GM18858 (cell line): ENCODE data around the gene PILRA.
"Not testable (repeated sequence)": the region's sequence is repeated elsewhere in the genome, so short reads cannot be mapped to it uniquely, and the experiment has no call there.

Experiments
- ATAC-seq: cut with Tn5 transposase; IDR thresholded peaks from one replicate; pipeline ENCODE4 v1.9.1; 2021; ENCODE audit not compliant: unreplicated experiment

PILRA gene

DNA sequence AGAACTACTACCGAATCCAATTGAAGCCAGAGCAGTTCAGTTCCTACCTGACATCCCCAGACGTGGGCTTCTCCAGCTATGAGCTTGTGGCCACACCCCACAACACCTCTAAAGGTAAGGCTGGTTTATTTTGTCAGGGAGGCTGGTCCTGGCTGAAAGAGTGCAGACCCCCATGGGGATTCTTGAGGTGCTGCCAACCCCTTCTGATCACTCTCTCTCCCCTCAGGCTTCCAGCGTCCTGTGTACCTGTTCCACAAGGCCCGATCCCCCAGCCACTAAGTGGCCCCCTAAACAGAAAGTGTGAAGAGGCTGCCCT lies 59.9 kb downstream of the PILRA start:
- no peak for ATAC-seq

DNA sequence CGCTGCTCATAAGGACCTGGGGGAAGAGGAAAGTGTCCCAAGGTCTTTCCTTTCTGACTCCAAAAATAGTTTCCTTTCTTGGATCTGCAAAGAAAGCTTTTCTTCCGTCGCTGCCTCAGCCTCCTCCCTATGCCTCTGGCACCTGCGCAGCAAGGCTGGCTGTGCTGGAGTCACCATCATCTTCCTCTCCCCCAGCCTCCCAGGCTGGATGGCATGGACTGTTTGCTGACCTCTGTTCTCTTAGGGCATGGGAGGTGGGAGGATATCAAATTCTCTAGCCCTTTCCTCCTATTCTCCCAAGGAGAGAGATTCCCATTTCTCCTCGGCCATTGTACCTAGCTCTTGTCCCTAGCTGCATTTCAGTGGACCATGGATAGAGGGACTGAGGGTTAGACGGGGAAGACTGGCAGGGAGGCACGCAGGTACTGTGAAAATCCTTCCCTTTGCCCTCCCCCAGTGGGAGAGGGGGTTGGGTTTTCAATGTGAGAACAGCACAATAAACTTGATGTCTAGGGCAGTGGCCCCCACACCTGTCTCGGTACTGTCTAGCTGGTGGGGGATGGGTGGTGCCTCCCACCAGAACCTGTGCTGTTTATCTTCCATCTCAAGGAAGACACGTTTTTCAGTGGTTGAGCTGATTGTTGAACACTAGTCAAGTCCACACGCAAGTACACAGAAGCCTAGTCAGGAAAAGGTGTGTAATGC lies 60.5 kb downstream of the PILRA start:
- ATAC-seq, result no peak

DNA sequence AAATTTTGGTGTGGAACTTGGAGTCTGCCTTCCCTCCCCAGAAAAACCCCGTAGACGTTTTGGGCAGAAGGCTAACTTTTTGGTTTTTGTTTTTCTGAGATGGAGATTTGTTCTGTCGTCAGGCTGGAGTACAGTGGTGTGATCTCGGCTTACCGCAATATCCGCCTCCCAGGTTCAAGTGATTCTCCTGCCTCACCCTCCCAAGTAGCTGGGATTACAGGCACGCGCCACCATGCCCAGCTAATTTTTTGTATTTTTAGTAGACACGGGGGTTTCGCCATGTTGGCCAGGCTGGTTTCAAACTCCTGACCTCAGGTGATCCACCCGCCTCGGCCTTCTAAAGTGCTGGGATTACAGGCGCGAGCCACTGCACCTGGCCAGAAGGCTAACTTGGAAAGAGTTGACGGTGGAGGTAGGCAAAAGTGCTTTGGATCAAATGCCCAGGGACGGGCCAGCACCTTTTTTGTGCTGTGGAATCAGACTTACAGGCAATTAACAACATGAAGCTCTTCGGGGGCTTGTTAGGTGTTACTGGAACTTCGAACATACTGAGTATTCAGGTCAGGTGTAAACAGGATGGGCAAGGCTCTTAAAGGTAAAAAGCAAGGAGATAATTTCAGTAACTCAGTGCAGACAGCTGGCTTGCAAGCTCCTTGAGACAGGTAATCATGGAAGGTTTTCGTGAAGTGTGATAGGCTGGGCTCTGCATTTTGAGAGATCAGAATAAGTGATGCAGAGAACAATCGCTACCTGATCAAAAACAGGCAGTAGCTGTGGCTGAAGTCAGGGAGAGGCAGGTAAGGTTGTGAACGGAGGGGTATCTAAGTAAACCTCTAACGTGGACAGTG lies 61.2 kb downstream of the PILRA start:
- ATAC-seq, result no peak

DNA sequence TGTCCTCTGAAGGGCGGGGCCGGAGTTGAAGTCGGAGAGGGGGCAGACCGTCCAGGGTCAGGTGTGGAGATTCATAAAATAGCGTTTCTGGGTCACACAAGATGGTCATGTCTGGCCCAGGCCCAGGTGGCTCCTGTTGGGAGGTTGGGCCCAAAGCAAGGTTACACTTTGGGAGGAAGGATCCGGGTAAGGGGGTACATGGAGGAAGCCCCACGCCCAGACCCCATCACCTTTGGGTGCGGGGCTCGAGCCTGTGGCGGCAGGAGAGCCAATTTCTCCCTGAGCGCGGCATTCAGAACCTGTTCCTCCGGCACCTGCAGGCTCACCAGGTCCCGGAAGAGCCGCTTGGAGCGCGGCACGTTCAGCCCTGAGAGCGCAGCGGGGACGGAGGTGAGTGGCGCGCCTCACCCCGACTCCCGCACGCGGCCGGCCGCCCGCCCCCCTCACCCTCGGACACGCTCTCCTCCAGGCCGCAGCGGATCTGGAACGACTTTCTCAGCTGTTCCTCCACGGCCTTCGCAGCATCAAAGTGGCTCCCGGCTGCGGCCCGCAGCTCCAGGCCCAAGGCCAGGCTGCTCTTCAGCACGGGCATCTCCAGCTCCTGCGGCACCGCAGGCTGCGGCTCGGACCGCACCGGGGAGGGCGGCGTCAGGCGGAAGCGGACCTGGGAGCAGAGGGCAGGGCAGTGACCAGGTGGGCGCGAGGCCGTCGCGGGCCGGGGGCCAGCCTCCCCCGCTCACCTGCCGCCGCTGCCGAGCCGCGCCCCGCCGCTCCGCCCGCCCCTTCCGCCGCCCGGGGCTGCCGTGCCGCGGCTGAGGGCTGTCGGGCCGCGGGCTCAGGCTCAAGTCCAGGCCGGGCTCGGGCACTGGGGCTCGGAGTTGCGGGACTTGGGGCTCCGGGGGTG lies 62.4 kb downstream of the PILRA start:
- ATAC-seq, result no peak

DNA sequence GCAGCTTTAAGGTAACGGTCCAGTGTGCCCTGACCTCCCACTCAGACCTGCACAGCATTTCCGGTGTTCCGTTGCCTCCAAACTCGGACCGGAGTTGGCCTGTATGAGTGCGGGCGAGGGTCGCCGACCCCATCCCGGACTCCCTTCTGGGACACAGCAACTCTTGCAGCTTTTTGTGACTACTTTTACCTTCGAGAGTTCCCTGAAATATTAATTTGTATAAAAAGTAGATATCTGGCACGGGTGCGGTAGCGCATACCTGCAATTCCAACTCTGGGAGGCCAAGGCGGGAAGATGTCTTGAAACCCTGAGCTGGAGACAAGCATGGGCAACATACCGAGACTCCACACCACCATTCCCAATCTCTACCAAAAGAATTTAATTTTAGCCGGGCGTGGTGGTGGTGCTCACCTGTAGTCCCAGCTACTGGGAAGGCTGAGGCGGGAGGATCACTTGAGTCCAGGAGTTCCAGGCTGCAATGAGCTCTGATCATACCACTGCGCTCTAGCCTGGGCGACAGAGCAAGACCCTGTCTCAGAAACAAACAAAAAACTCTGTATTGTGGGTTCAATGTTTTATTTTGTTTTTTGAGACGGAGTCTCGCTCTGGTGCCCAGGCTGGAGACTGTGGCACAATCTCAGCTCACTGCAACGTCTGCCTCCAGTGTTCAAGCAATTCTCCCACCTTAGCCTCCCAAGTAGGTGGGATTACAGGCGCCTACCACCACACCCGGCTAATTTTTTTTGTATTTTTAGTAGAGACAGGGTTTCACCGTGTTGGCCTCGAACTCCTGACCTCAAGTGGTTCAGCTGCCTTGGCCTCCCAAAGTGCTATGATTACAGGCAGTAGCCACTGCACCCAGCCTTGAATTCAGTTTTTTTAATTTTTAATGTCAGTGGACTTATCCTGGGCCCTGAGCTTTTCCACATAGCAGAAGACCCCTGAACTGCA lies 64.1 kb downstream of the PILRA start:
- ATAC-seq, result no peak

DNA sequence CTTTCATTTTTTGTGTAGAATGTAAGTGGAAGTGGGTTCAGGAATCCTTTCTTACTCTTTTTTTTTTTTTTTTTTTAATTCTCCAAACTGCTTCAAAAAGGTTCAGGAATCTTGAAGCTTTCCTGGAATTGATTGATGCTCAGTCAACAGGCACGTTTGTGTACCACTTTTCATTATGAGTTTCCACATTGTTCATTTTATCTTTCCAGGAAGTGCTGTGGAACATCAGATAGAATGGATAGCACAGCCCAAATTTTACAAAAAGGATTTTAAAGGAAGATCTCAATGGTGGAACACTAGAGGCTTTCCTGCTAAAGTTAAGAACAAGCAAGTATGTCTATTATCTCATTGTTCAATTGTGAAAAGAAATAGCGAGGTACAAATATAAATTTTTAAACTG lies 64.9 kb downstream of the PILRA start:
- ATAC-seq, result no peak

DNA sequence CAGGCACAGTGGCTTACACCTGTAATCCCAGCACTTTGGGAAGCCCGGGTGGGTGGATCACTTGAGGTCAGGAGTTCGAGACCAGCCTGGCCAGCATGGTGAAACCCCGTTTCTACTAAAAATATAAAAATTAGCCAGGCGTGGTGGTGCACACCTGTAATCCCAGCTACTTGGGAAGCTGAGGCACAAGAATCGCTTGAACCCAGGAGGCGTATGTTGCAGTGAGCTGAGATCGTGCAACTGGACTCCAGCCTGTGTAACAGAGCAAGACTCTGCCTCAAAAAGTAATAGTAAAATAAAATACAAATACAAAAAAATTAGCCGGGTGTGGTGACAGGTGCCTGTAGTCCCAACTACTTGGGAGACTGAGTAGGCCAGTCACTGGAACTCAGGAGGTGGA lies 65.4 kb downstream of the PILRA start:
- not testable (repeated sequence) for ATAC-seq

DNA sequence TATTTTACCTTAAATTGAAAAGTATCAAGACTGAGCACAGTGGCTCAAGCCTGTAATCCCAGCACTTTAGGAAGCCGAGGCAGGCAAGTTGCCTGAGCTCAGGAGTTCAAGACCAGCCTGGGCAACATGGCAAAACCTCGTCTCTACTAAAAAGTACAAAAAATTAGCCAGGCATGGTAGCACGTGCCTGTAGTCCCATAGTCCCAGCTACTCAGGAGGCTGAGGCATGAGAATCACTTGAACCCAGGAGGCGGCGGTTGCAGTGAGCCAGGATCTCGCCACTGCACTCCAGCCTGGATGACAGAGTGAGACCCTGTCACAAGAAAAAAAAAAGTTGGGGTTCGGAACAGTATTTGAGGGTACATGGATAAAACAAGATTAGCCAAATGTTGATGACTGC lies 66.0 kb downstream of the PILRA start:
- ATAC-seq, result not testable (repeated sequence)

DNA sequence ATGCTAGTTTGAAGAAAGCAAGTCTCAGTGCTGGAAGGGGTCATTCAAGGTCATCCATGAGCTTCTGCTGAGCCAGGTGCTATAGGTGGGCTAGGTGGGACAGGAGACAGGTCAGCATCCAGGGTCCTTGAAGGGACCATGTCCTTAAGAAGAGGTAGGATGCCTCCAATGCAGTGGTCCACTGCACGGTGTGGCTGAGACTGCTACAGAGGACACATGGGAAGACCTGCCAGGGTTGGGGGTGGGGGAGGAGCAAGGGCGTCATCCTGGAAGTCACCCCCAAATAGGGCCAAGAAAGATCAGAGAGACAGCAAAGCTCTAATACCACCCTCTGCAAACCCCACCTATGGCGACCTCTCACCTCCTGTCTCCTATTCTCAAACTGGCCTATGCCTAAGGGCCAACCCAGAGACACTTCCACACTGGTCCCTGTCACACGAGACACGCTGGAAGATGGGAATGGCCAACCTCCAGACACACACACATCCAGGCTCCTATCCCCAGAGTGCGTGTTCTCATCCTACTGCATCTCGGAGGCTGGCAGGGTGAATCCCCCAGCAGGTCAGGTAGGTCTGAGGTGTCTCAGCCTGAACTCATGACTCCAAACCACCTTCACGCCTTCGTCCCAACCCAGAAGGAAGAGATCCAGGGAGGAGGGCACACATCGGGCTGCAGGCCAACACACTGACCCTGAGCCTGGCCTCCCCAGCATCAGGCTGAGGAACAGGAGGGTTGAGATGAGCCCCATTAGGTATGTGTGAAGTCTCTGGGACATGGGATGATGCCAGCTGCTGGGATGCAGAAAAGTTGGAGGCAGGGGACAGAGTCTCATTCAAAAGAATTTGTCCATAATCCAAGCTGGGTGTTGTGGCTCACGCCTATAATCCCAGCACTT lies 68.6 kb downstream of the PILRA start:
- no peak for ATAC-seq

DNA sequence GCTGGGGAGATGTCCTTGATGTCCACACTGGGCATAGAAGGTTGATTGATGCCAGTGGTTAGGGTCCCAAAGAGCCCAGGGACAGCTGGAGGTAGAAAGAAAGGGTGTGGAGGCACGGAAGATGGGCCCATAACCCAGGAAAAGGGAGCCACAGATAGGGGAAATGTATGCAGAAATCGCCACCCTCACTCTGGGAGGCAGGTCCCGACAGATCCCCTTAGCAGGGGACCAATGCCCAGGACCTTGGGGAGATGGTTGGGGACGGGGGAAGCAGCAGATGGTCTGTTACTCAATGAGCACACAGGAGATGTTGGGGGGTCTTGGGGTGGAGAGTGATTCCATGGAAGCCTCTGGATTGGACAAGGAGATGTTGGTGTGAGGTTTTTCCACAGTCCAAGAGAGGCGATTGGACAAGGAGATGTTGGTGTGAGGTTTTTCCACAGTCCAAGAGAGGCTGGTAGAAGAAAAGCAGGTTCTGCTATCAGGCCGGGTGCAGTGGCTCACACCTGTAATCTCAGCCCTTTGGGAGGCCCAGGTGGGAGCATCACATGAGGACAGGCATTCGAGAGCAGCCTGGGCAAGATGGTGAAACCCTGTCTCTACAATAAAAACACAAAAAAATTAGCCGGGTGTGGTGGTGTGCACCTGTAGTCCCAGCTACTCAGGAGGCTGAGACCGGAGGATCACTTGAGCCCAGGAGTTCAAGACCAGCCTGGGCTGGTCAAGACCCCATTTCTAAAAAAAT lies 70.0 kb downstream of the PILRA start:
- ATAC-seq, result no peak

DNA sequence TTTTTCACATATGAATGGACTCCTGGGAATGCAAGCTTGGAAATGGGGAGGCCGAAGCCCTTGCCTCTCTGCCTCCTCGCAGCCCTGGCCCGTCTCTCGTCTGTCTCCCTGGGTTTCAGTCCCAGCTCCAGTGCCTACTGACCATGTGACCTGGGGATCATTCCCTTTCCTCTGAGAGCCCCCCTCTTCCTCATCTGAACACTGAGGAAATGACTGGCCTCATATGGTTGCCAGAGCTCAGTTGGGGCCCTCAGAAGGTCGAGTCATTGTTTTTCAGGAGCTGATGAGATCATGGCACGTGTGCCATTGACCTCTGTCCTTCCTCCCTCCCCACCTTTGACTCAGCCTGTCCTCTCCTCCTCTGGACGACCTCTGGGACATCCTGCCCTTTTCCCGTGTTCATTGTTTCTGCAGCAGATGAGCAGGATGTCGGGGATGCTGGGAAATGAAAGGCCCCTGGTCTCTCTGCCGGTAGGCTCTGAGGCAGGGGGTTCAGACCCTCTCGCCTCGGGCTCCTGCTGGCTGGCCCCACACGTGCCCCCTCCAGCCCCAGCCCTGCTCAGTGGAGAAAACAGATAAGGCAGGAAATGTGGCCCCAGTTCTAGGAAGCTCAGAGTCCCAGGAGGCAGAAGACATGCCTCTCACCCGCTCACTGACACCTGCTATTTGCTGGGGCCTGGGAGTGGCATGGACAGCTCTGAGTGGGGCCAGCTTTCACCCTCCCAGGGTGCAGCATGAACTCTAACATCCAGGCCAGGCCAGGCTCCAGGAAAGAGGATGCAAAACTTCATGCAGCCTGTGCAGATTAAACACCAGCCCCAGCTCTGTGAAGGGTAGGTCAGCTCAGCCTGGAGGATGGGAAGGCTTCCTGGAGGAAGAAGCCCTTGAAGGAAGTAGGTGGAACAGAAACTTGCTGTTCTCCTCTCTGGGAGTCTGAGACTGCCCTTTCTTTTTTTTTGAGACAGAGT lies 71.3 kb downstream of the PILRA start:
- no peak for ATAC-seq

DNA sequence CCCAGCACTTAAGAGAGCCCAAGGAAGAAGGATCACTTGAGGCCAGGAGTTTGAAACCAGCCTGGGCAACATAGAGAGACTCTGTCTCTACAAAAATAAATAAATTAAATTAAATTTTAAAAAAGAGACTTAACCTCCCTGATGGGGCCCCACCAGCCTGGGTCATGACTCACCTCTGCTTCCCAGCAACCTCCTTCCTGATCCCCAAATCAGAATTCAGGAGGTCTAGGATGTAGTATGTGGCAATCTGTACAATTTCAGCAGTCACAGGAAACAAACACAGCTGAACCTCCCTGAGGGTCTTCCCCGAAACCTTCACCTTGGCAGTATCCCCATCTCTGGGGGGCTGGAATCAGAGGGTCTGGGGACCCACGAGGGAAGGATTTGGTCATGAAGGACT lies 72.8 kb downstream of the PILRA start:
- ATAC-seq, result no peak

DNA sequence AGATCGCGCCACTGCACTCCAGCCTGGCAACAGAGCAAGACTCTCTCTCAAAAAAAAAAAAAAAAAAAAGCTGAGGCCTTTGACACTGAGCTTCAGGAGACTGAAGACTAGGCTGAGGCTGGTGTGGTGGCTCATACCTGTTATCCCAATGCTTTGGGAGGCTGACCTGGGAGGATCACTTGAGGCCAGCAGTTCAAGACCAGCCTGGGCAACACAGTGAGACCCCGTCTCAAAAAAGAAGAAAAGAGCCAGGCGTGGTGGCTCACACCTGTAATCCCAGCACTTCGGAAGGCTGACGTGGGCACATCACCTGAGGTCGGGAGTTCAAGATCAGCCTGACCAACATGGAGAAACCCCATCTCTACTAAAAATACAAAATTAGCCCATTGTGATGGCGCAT lies 74.1 kb downstream of the PILRA start:
- not testable (repeated sequence) for ATAC-seq

DNA sequence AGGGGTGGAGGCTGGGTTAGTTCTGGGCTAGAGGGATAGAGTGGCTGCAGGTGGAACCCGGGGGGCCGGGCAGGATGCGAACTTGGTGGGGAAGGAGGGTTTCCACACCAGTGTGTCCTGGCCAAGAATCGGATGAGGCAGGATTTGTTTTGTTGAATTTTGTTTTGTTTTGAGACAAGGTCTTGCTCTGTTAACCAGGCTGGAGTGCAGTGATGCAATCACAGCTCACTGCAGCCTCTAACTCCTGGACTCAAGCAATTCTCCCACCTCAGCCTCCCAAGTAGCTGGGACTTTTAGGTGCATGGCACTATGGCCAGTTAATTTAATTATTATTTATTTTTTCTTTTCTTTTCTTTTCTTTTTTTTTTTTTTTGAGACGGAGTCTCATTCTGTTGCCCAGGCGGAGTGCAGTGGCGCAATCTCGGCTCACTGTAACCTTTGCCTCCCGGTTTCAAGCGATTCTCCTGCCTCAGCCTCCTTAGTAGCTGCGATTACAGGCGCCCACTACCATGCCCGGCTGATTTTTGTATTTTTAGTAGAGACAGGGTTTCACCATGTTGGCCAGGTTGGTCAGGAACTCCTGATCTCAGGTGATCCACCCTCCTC lies 76.0 kb downstream of the PILRA start:
- ATAC-seq, result no peak
